ENCODE measurements around the gene TNIK. TPM values are rescaled to one million over a fixed set of nuclear protein-coding genes. Genes with fewer than 3 reads are reported as not detected.

Gene TNIK
- total and polyA plus RNA-seq, 2 of the 4 experiments (the other 2 are of a cell fraction), result 3.4 to 6.3 TPM

DNA sequence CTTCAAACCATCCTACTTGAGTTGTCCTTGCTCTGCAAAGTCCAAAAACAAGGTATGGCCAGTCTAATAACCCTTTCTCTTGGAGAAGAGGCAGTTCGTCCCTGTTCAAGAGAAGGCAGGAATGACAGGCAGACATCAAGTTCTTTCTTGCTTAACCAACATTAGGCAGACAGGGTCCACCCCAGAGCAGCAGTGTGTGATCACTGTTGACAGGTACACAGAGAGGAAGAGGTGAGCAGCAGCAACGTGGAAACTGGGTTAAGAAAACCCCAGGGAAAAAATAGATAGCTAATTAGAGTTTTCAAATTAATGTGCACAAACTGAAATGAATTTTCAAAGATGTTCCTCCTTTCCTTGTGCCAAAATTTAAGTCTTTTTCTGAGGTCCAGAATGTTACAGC, 48.2 kb downstream of the TNIK start:
- H3K4me3 ChIP-seq (ENCODE audit: insufficient read depth, low read depth, low read length), result no peak overlapping the region
- H3K79me1 ChIP-seq (ENCODE audit: low read depth in 1 of 2, low read length in 2 of 2), result peaks cover 2 to 6% of the 10 kb centered on the region in 2 experiments; a peak in 2 of 4 replicates
- ATAC-seq (ENCODE audit: low read depth) (no peak), DNase-seq (no peak)
- POLR2A ChIA-PET (ENCODE audit: unreplicated experiment), result no interaction called here
- no TSS peak for BruUV-seq (replicated peaks)
- H3K9ac ChIP-seq (ENCODE audit: low read depth, low read length), result no peak overlapping the region
- H3K23ac ChIP-seq (ENCODE audit: low read depth, low read length), result no peak overlapping the region
- no peak overlapping the region for H2BK15ac ChIP-seq (ENCODE audit: low read depth, low read length)
- no peak overlapping the region for H3K56ac ChIP-seq (ENCODE audit: extremely low read depth, insufficient read depth, low read length)
- H3K9me3 ChIP-seq (ENCODE audit: control insufficient read depth, insufficient read depth, low read length), result no peaks in the 10 kb centered on the region; the same call in 1 of the 2 replicates
- H3K36me3 ChIP-seq (ENCODE audit: control insufficient read depth, insufficient read depth, low read length), result no peaks in the 10 kb centered on the region
- H3K4me2 ChIP-seq (ENCODE audit: low read depth, low read length), result no peak overlapping the region
- H2BK20ac ChIP-seq (ENCODE audit: low read depth, low read length), result no peak overlapping the region
- H3K4me1 ChIP-seq (ENCODE audit: control insufficient read depth, insufficient read depth, low read length), result peaks cover 5% of the 10 kb centered on the region; the same call in 1 of the 2 replicates
- H3K14ac ChIP-seq (replicated peaks; ENCODE audit: low read depth, low read length), result no peak overlapping the region
- H3K4ac ChIP-seq (ENCODE audit: low read depth, low read length), result no peak overlapping the region
- in situ Hi-C loops (cut with MboI; ENCODE audit: low sequenced_read_pairs), result no loop called here
- H3K9me1 ChIP-seq (ENCODE audit: insufficient read depth, low read length), result no peaks in the 10 kb centered on the region
- intact Hi-C loops (cut with micrococcal nuclease), result no loop called here
- no peak overlapping the region for H2BK5ac ChIP-seq (ENCODE audit: low read depth, low read length, poor library complexity, severe bottlenecking)
- TF ChIP-seq RAD21 (IDR thresholded peaks at IDR 0.05; ENCODE audit: low read length) (no peak), BHLHE40 (IDR thresholded peaks at IDR 0.05; ENCODE audit: low read depth, low read length) (no peak), CEBPB (IDR thresholded peaks at IDR 0.05; ENCODE audit: low read depth, low read length) (no peak), NFE2L2 (IDR thresholded peaks at IDR 0.05; ENCODE audit: low read depth, low read length) (no peak), FOS (IDR thresholded peaks at IDR 0.05; ENCODE audit: low read depth, low read length) (no peak), MXI1 (IDR thresholded peaks at IDR 0.05; ENCODE audit: borderline replicate concordance, low read depth, low read length) (no peak), MAZ (IDR thresholded peaks at IDR 0.05; ENCODE audit: borderline replicate concordance, low read depth, low read length) (no peak), MAFK (IDR thresholded peaks at IDR 0.05; ENCODE audit: low read depth, low read length) (no peak), POLR2A (IDR thresholded peaks at IDR 0.05; ENCODE audit: low read depth, low read length) (no peak)
- TF ChIP-seq, protein P1, sequence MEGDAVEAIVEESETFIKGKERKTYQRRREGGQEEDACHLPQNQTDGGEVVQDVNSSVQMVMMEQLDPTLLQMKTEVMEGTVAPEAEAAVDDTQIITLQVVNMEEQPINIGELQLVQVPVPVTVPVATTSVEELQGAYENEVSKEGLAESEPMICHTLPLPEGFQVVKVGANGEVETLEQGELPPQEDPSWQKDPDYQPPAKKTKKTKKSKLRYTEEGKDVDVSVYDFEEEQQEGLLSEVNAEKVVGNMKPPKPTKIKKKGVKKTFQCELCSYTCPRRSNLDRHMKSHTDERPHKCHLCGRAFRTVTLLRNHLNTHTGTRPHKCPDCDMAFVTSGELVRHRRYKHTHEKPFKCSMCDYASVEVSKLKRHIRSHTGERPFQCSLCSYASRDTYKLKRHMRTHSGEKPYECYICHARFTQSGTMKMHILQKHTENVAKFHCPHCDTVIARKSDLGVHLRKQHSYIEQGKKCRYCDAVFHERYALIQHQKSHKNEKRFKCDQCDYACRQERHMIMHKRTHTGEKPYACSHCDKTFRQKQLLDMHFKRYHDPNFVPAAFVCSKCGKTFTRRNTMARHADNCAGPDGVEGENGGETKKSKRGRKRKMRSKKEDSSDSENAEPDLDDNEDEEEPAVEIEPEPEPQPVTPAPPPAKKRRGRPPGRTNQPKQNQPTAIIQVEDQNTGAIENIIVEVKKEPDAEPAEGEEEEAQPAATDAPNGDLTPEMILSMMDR (conservative IDR thresholded peaks at IDR 0.05; ENCODE audit: low read depth, low read length), result no peak
- TF ChIP-seq, protein P2, sequence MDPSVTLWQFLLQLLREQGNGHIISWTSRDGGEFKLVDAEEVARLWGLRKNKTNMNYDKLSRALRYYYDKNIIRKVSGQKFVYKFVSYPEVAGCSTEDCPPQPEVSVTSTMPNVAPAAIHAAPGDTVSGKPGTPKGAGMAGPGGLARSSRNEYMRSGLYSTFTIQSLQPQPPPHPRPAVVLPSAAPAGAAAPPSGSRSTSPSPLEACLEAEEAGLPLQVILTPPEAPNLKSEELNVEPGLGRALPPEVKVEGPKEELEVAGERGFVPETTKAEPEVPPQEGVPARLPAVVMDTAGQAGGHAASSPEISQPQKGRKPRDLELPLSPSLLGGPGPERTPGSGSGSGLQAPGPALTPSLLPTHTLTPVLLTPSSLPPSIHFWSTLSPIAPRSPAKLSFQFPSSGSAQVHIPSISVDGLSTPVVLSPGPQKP (IDR thresholded peaks at IDR 0.05; ENCODE audit: borderline replicate concordance, low read depth, low read length), result no peak
- TF ChIP-seq, protein P3, sequence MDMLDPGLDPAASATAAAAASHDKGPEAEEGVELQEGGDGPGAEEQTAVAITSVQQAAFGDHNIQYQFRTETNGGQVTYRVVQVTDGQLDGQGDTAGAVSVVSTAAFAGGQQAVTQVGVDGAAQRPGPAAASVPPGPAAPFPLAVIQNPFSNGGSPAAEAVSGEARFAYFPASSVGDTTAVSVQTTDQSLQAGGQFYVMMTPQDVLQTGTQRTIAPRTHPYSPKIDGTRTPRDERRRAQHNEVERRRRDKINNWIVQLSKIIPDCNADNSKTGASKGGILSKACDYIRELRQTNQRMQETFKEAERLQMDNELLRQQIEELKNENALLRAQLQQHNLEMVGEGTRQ (IDR thresholded peaks at IDR 0.05; ENCODE audit: low read depth, low read length), result no peak
- no peak overlapping the region for H4K91ac ChIP-seq (ENCODE audit: insufficient read depth, low read depth, low read length)
- 83% methylated on average over 1 of the region's 2 CpGs; no CpG with 5 or more reads in 1 of the 2 experiments for WGBS, 2 experiments (ENCODE audit: extremely low coverage in 2 of 2, insufficient read length in 1 of 2)
- CTCF ChIA-PET, result no interaction called here
- H2AK5ac ChIP-seq (ENCODE audit: low read depth, low read length), result no peak overlapping the region
- H2BK120ac ChIP-seq (ENCODE audit: low read depth, low read length), result no peak overlapping the region
- no peaks in the 10 kb centered on the region for H4K20me1 ChIP-seq (ENCODE audit: insufficient read depth, low read length)
- no peak overlapping the region for H4K8ac ChIP-seq (ENCODE audit: low read depth in 2 of 2, low read length in 2 of 2)
- no peaks in the 10 kb centered on the region for H3K27me3 ChIP-seq (ENCODE audit: control insufficient read depth, insufficient read depth, low read length)
- H2AFZ ChIP-seq (replicated peaks; ENCODE audit: low read length, poor library complexity), result no peak overlapping the region
- H4K5ac ChIP-seq (ENCODE audit: low read depth, low read length), result no peak overlapping the region
- H2AK9ac ChIP-seq (replicated peaks; ENCODE audit: low read depth, low read length, poor library complexity), result no peak overlapping the region
- H3K27ac ChIP-seq (ENCODE audit: insufficient read depth, low read length), result no peak overlapping the region
- dilution Hi-C loops (cut with HindIII; ENCODE audit: low sequenced_read_pairs, unreplicated experiment), result no loop called here
- H3K18ac ChIP-seq (ENCODE audit: low read depth, low read length), result no peak overlapping the region

Data from IMR-90 (cell line).